LNCaP clone FGC (cell line): ENCODE data around the gene VDR.

Source experiments
- DNase-seq: peaks from one replicate; pipeline ENCODE4 v3.0.0-alpha.2; 2011; ENCODE audit warnings: low read depth
- H3K4me3 ChIP-seq: 2 replicates; pipeline ENCODE4 v1.5.1; 2011; ENCODE audit warnings: mild to moderate bottlenecking, low read depth, low read length, control low read depth
- TF ChIP-seq, protein P1 (sequence below): IDR thresholded peaks from 2 replicates; pipeline ENCODE4 v1.5.1; 2012; ENCODE audit warnings: mild to moderate bottlenecking; ENCODE audit not compliant: control insufficient read depth, insufficient read depth; ENCODE audit errors: extremely low read depth

The VDR gene

DNA sequence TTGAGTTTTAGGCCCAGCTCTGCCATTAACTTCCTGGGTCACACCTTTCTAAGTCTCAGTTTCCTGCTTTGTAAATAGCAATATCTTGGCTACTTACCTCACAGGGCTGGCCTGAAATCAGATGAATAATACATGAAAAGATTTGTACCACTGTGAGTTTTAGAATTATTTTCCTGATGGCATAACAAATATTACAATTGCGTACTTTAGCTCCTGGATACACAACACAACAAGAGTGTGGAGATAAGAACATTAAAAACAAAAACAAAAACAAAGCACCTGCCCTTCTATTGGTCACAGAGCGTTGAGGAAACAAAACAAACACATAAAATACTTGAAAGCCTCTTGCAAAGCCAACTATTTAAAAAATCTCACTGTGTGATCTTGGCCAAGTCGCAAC is 80.2 kb downstream of the VDR start:
- TF ChIP-seq, protein P1, sequence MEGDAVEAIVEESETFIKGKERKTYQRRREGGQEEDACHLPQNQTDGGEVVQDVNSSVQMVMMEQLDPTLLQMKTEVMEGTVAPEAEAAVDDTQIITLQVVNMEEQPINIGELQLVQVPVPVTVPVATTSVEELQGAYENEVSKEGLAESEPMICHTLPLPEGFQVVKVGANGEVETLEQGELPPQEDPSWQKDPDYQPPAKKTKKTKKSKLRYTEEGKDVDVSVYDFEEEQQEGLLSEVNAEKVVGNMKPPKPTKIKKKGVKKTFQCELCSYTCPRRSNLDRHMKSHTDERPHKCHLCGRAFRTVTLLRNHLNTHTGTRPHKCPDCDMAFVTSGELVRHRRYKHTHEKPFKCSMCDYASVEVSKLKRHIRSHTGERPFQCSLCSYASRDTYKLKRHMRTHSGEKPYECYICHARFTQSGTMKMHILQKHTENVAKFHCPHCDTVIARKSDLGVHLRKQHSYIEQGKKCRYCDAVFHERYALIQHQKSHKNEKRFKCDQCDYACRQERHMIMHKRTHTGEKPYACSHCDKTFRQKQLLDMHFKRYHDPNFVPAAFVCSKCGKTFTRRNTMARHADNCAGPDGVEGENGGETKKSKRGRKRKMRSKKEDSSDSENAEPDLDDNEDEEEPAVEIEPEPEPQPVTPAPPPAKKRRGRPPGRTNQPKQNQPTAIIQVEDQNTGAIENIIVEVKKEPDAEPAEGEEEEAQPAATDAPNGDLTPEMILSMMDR = no peak
- DNase-seq = no peak
- H3K4me3 ChIP-seq = no peak overlapping the region

DNA sequence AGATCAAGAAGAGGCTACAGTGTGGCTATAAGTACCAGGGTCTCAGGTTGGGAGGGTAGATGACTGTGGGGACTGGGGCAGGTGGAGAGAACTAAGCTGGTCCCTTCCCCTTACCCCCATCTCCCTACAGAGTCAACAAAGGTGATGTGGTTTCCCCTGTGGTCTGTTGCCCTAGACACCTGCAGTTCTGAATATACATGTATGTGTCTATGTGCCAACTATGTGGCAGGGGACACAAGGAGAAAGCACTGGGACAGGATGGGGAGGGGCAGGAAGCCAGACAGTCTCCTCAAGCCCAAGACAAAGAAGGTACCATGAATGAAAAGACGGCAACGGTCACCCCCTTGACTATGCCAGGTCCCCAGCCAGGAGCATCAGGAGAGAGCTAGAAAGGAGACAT is 80.6 kb downstream of the VDR start:
- no peak overlapping the region for H3K4me3 ChIP-seq
- TF ChIP-seq, protein P1 = no peak
- DNase-seq = no peak

DNA sequence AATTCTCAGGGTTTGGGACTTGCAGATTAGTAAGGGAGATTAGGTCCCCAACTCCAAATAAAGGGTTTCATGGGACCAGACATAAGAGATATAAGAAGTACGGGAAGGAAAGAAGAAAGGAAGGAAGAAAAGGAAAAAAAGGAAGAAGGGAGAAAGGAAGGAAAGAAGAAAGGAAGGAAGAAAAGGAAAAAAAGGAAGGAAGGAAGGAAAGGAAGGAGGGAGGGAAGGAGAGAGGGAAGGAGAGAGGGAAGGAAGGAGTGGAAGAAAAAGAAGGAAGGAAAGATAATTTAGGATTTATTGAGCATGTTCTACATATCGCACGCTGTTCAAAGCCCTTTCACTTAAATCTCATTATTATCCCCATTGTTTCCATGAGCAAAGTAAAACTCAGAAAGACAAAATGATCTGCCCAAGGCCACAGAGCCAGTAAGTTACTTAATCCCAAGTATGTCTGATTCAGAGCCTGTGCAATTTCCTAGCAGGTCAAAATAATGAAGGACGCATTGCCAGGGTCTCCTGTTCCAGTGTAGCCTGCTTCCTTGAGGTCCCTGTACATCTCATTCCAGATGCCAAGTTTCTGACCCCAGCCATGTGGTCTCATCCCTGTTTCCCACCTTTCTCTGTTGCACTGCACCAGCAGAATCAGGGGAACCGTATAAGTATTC is 81.2 kb downstream of the VDR start:
- no peak for DNase-seq
- TF ChIP-seq, protein P1 = no peak
- no peak overlapping the region for H3K4me3 ChIP-seq

DNA sequence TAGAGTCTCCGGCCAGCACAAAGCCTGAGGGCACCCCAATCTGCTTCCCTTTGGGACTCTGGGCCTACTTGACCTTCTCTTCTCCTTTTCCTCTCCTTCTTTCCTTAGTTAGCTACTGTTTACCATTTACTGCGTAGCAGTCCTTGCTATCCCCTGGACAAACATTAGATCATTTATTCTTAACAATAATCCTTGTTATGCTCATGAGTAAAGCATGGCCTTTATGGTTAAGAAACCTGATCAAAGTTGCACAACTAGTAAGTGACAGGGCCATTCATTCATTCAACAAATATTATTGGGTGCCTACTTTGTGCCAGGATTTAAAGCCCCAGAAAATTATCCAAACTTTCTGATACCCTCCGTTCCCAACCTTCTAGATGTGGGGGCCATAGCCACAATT is 81.9 kb downstream of the VDR start:
- H3K4me3 ChIP-seq = no peak overlapping the region
- TF ChIP-seq, protein P1 = no peak
- DNase-seq = no peak

DNA sequence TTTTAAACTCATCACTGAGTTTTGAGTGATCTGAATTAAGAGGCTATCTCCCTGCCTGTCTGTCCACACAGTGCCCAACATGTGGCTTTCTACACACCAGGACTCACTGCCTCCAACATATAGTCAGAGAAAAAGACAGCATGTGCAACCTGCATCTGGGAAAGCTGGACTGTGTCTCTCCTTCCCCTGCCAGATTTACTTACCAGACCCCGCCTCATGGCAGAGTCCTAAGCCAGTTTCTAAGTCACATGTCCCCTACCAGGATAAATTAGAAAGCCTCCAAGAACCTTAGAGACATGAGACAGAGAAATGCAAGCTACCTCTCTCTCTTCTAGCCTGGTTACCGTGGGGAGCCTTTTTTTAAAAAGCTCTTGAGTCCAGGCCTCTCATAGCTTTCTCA is 82.4 kb downstream of the VDR start:
- H3K4me3 ChIP-seq = no peak overlapping the region
- DNase-seq = no peak
- TF ChIP-seq, protein P1 = no peak

DNA sequence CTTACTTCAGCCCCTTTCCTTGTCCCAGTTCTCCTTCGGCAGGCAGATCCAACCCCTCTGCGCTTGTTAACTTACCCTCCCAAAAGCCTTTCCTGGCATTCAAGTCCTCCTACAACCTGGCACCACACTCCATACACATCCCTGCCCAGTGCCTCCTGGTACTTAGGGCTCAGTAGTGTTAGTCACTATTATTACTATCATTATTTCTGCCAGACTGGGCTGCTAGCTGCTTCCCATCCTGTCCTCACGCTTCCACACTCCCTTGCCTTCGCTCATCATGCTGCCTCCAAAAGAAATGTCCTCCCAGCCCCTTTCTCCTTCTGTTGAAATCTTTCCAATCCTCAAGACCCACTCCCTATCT is 83.5 kb downstream of the VDR start:
- no peak overlapping the region for H3K4me3 ChIP-seq
- DNase-seq = no peak
- TF ChIP-seq, protein P1 = no peak

DNA sequence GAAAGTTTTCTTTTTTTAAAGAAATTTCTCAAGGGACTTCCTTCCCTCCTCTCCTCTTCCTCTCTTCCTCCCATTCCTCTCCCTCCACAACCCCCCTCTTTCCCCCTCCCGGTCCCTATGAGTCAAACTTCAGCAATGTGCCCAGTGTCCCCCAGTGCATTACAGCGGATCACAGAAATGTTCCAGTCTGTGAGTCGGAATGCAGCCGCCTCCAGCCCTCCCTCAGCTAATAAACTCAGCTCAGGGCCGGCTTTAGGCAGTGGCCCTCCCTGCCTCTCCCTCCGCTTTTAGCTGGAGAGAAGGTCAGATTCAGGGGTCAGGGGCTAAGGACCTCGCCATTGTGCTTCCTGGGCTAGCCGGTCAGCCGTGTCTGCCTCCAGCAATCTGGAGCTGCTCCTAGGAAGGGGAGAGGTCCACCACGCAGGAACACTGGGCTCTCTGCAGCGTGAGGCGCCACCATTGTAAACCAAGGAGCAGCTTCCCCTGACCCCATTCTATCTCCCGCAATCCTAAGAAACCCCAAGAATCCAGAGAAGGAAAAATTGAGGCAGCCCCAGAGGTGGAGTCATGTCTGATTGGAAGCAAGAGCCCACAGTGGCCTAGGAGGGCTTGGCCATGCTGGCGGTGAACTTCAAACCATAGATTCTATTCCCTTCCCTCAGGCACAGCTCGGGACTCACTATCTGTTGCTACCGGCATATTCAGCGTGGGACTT is 84.0 kb downstream of the VDR start:
- TF ChIP-seq, protein P1 = no peak
- no peak for DNase-seq

More for the DNA sequence above, 84.0 kb downstream of the VDR start:
- H3K4me3 ChIP-seq = peak overlapping the region; percentile 70
